GM23248 (cell line): ENCODE data around the gene ST8SIA1.

Experiments
- EZH2 ChIP-seq: fragments of 200-600 bp; sonication (generic); IDR thresholded peaks from 2 replicates; pipeline ENCODE4 v1.6.1; 2018; ENCODE audit warnings: antibody characterized with exemption, mild to moderate bottlenecking; ENCODE audit not compliant: insufficient read depth, poor library complexity, severe bottlenecking
- EZH2phosphoT487 ChIP-seq: fragments of 200-600 bp; sonication (generic); IDR thresholded peaks from 2 replicates; pipeline ENCODE4 v1.6.1; 2018; ENCODE audit warnings: antibody characterized with exemption, moderate library complexity, mild to moderate bottlenecking, low read depth; ENCODE audit not compliant: insufficient read depth

DNA sequence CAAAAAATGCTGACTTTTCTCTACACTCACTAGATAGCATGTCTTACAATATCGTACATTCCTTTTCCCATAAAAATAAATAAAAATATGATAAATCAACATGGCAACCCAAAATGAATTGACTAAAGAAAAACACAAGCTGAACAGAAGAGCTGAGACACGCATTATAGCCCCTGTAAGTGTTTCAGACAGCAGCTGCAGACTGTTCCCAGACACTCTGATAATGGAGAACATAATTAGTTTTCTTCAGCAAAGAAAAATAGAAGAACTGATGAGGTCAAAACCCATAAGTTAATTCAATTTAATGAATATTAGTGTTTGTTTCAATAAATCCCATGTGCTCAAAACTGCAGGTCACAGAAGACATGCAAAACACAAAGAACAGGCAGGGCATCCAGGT, 23.8 kb downstream of the ST8SIA1 start:
- TF ChIP-seq EZH2 (no peak), EZH2phosphoT487 (no peak)
